Measurements from ENCODE around the gene C17orf75.

DNA sequence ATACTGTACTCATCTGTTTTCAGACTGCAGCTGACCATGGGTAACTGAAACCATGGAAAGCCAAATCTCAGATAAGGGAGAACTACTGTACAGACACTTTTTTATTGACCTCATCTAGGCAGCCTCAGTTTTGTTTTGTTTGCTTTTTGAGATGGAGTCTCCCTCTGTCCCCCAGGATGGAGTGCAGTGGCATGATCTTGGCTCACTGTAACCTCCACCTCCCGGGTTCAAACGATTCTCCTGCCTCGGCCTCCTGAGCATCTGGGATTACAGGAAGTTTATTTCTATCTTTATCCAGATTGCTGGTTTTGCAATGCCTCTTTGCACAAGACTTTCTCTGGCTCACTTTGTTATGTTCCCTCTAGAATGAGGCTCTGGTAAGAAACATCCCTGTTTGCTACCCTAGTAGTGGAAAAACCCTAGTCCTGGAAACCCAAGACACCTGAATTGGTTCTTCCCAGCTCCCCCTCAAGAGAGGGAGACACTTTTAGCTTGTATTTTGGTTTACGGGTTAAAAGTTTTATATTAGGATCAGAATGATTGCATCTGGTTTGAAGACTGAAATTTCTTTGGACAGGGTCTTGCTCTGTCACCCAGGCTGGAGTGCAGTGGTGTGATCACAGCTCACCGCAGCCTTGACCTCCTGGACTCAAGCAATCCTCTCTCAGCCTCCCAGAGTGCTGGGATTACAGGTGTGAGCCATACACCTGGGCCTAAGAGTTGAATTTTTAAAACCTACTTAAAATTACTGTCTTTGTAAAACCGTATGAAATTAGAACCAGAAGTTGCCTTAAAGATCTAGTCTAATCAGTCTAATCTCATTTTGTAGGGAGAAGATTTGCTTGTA lies 46.9 kb upstream of the C17orf75 start:
- TF ChIP-seq FOXA1 (IDR thresholded peaks at IDR 0.05) (no peak), GABPA (IDR thresholded peaks at IDR 0.05 in 1 of 2, conservative IDR thresholded peaks at IDR 0.05 in 1 of 2) (no peak), YY1 (IDR thresholded peaks at IDR 0.05) (no peak)
- TF ChIP-seq, protein P1, sequence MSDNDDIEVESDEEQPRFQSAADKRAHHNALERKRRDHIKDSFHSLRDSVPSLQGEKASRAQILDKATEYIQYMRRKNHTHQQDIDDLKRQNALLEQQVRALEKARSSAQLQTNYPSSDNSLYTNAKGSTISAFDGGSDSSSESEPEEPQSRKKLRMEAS (IDR thresholded peaks at IDR 0.05) = no peak
- TF ChIP-seq, protein P2, sequence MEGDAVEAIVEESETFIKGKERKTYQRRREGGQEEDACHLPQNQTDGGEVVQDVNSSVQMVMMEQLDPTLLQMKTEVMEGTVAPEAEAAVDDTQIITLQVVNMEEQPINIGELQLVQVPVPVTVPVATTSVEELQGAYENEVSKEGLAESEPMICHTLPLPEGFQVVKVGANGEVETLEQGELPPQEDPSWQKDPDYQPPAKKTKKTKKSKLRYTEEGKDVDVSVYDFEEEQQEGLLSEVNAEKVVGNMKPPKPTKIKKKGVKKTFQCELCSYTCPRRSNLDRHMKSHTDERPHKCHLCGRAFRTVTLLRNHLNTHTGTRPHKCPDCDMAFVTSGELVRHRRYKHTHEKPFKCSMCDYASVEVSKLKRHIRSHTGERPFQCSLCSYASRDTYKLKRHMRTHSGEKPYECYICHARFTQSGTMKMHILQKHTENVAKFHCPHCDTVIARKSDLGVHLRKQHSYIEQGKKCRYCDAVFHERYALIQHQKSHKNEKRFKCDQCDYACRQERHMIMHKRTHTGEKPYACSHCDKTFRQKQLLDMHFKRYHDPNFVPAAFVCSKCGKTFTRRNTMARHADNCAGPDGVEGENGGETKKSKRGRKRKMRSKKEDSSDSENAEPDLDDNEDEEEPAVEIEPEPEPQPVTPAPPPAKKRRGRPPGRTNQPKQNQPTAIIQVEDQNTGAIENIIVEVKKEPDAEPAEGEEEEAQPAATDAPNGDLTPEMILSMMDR (IDR thresholded peaks at IDR 0.05; ENCODE audit: low read depth, low read length, missing input control) = no peak

Data from liver (tissue), 3 donors.